ENCODE measurements around the gene ANKRD17. TPM values are rescaled to one million over a fixed set of nuclear protein-coding genes. Genes with fewer than 3 reads are reported as not detected.

The ANKRD17 gene
- total RNA-seq, 4 donors from 2014 or later = 56.2 to 80.2 (median 60.2) TPM

DNA sequence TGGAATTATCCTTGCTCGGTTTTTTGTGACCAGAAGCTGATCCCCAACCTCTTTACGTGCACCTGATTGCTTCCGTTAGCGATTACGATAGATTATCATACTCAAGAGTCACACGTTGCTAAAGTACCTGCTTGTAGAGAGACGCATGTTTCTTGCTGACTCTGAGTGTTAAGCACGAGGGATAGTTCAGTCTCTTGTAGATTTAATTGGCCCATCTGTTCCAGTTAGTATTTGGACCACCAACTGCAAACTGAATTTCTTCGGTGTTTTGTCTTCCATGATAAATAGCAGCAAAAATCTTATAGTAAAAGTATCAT lies 188.6 kb downstream of the ANKRD17 start:
- ATAC-seq (ENCODE audit: low FRiP score) = peak; percentile 66
- no peak for DNase-seq (ENCODE audit: low spot score)
- TF ChIP-seq, protein P1, sequence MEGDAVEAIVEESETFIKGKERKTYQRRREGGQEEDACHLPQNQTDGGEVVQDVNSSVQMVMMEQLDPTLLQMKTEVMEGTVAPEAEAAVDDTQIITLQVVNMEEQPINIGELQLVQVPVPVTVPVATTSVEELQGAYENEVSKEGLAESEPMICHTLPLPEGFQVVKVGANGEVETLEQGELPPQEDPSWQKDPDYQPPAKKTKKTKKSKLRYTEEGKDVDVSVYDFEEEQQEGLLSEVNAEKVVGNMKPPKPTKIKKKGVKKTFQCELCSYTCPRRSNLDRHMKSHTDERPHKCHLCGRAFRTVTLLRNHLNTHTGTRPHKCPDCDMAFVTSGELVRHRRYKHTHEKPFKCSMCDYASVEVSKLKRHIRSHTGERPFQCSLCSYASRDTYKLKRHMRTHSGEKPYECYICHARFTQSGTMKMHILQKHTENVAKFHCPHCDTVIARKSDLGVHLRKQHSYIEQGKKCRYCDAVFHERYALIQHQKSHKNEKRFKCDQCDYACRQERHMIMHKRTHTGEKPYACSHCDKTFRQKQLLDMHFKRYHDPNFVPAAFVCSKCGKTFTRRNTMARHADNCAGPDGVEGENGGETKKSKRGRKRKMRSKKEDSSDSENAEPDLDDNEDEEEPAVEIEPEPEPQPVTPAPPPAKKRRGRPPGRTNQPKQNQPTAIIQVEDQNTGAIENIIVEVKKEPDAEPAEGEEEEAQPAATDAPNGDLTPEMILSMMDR (IDR thresholded peaks at IDR 0.05) = no peak

DNA sequence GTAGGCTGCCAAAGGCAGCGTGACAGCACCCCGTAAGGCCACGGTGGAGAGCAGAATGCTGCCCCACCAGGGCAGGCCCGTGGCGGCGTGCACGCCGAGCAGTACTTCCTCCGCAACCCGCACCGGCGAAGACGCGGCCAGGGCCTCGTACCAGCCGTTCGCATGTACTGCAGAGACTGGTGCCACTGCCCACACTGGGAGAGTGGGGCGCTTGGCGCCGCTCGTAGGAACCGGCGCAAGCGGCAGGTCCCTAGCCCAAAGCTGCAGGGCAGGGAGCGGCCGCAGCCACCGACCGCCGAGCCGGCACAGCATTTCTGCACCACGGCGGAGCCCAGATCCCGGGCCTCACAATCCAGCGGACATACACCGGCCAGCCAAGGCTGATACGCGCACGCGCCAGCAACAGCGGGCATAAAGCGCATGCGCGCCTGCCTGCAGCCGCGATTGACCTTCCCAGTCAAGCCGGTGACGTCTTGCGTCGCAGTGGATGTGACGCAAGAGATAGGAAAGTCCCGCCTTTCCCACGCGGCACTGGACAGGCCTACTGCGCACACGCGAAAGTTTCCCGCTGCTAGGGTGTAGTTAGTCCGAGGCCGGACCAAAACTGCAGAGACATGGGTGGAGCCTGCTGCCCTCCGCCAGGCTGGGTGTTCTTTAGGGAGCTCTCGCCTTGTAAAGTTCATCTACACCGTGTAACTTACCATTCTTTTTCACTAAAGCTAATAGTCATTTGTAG lies 189.1 kb downstream of the ANKRD17 start, which contains the start of gene COX18:
TSS of gene COX18 (minus strand) at position 379 of the 736 bp plus-strand sequence. CDS start at position 312, 67 bp downstream.
- TF ChIP-seq, protein P1 (IDR thresholded peaks at IDR 0.05) = no peak
- ATAC-seq (ENCODE audit: low FRiP score) = peak; percentile 97
- peak; percentile 96 for DNase-seq (ENCODE audit: low spot score)

DNA sequence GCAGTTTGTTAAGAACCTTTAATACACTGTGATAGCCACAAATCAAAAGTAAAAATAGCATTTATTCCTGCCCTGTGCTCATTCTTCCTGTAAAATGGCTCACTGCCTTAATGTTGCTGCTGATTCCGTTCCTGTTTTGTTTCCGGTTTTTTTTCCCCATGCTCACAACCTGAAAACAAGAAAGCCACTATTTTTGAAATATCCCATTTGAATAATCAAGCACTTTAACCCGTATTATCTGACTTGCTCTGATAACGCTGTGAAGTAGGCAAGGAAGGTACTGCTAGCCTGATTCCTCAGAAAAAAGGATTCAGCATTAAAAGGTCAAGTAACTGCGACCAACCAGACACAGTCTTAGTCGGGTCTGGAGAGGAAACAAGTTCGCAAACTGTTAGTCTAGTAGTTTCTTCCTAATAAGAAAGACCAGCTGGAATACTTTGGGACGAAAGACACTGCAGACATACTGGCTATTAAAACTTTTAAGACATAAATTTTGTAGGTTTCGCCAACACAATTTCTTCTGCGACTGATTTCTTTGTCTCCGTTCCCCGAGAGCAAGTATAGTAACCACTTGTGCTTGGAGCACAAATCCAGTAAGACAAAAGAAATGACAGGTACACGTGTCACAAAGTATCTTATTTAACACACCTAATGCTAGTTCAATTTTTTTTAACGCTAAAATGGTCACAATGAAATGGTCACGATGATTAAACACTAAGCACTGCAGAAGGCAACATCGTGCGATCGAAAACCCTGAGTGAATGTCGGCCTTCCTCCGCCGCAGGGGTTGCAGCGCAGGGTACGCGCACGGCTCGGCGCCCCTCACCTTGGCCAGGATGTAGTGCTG lies 189.9 kb downstream of the ANKRD17 start:
- TF ChIP-seq, protein P1 (IDR thresholded peaks at IDR 0.05) = no peak
- no peak for DNase-seq (ENCODE audit: low spot score)
- no peak for ATAC-seq (ENCODE audit: low FRiP score)

- ATAC-seq (ENCODE audit: low FRiP score) (no peak), DNase-seq (ENCODE audit: low spot score) (no peak)
- TF ChIP-seq, protein P1 (IDR thresholded peaks at IDR 0.05) = no peak
Measured at GRCh38 chr4:73067971-73068394, 190.6 kb downstream of the ANKRD17 start.

DNA sequence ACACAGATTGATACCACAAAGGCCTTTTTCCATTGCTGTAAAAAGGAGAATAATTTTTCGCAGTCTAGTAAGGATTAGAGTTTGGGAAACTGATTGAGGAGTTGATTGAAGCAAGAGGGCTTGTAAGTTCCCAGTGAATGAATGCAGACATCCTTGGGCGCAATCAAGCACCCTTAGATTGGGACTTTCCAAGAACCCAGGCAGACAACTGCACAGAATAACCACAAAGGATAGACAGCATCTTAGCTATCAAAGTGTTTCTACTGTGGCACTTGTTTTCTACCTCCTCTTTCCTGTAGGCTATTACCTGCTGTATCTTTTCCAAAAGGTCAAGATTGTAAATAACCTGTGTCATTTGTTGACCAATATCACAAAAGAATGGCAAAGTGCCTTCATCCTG lies 191.7 kb downstream of the ANKRD17 start:
- DNase-seq (ENCODE audit: low spot score) (no peak), ATAC-seq (ENCODE audit: low FRiP score) (no peak)
- TF ChIP-seq, protein P1 (IDR thresholded peaks at IDR 0.05) = no peak

- TF ChIP-seq, protein P1 (IDR thresholded peaks at IDR 0.05) = no peak
- DNase-seq (ENCODE audit: low spot score) (no peak), ATAC-seq (ENCODE audit: low FRiP score) (no peak)
Measured at GRCh38 chr4:73066445-73066844, 192.2 kb downstream of the ANKRD17 start.
